Measurements from ENCODE around the gene C9orf72.

The C9orf72 gene

DNA sequence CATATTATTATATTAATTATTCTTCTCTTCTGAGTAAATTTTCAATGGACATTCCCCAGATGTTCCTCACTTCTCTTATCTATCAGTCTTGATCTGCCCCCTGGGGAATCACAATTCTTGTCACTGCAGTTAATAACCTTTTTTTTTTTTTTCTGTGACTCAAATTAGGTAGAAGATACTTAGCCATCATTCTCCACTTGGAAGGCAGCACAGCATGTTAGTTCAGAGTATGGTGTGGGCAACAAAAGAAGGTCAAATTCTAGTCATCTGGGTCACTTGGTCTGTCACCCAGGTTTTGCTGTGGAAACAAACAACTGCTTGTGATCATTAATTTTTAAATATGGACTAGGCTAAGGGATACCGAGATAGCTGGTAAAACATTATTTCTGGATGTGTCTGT is 35.5 kb downstream of the C9orf72 start:
- DNase-seq, result no peak

DNA sequence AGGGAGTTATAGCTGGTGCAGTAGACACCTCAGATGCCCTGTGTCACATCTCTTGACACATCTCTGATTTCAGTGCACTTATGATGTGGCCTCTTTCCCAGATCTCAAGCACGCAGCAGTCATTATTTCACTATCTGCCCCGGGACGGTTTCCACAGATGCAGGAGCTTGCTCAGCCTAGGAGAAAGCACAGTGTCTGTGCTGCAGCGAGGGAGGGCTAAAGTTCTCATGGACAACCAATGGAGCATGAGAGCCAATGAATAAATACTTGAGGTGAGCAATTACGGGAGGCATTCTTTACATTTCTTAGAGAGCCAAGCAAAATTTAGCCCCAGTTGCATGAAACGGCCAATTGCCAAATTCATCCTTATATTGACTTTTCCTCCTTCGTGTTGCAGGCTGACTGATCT is 36.2 kb downstream of the C9orf72 start:
- DNase-seq, result no peak

- no peak for DNase-seq
Measured at GRCh38 chr9:27536168-27536567, 37.1 kb downstream of the C9orf72 start.

DNA sequence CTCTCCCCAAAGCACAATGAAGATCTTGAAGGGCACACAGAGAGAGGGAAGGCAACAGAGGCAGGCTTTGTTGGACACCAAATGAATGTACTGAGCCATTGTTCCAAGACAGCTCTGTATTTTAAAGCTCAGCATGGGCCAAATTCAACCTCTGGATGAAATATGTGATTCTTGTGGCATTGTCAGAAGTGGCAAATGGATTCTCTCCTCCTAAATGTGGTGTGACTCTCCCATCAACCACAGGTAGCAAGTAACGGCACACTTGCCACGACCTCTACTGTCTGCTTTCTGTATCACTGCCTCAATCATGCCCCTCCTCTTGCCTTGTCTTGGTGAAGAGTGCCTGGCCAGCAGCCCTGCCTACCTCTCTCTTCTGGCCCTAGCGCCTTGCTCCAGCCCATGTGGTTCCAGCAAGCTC is 37.6 kb downstream of the C9orf72 start:
- no peak for DNase-seq

GRCh38 chr9:27534658-27535209 is 38.5 kb downstream of the C9orf72 start:
- DNase-seq, result no peak

- no peak for DNase-seq
Measured at GRCh38 chr9:27534131-27534530, 39.1 kb downstream of the C9orf72 start.

- DNase-seq, result no peak
Measured at GRCh38 chr9:27533311-27533710, 40.0 kb downstream of the C9orf72 start.

DNA sequence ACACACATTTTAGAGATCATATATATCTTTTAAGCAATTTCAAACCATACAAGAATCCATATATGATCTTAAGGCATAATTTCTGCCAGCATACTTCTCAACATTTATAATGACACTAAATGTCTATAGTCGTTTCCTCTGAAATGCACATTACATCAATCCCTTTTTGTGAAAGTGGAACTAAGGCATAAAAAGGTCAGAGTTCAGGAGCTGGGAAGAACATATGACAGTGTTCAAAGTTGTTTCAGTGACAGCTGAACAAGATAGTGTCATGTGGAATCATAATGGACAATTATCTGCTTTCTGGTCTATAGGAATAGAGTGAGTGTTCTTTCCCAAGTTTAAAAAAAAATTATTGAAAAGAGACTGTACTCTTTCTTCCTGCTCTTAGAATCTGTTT is 41.2 kb downstream of the C9orf72 start:
- no peak for DNase-seq

DNA sequence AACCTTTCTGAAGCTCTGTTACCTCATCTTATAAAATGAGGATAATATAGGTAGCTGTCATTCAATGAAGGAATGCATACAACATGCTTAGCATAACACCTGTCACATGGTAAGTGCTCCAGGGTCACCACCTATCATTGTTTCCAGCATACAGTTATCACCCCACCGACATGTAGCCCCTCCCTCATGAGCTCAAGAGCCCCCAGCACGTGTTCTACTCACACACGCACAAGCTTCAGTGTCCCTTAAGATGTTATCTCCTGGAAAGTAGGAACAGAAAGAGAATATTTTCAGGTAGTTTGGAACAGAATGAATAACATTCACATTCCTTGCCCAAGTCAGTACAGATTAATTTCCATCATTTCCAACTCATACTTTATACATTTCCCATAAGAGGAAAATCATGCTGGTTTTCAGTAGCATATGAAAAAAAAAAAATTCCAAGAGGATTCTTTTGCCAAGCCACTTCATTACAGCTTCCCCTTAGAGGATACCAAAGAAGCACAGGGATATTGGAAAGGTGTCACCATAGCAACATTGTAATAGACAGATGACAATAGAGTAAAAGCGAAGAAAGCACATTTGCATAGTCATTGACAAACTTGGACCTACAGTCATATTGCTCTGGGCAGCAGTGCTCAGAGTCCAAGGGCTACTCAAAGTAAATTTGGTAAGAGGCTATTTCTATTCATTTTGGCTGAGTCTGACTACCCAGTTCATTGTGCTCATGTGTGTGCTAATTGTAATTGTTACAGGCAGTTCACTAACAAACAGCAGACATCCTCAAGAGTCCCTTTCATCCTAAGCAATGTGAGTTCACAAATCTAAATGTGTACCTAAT is 42.1 kb downstream of the C9orf72 start:
- DNase-seq, result no peak

DNA sequence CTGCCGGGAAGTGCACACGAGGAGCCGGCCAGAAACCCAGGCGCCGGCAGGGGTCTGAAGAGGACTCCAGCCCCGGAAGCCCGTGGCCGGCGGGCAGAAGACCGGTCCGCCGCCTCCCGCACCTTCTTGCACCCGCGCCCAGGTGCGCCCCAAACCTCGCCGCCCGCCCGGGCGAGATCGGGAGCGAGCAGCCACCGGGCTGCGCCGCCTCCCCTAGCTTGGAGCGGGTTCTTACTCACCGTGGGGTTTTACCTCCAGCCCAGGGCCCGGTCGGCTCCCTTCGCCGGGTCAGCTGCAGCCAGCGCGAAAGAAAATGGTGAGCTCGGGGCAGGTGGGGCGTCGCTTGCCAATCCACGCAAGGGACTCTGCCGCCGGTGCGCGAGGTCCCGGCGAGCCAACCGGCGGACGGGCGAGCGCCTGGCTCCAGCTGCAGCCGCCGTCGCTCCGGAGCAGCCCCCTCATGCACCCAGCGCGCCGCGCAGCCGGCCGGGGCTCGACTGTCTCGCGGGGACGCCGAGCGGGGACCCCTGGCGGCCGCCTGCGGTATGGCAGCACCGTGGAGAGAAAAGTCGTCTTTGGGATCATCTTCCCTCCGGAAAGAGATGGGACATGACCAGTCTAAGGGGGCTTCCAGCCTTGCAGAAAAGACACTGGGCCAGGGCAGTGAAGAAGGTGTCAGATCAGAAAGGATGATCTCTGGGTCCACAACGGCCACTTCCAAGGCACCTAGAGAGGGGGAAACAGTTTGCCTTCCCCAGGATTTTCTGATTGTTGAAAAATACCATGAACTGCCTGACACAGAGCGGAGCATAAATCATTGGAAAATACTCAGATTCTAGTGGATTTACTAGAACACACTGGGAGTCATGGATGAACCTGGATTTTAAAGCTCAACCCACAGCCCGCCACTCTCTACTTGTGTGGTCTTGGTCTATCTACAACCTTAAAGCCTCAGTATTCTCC is 43.7 kb downstream of the C9orf72 start, which contains the start of gene MOB3B:
MOB3B (minus strand) TSS at position 499 of the 963 bp plus-strand sequence. CDS start 74,264 bp downstream, outside the sequence.
- peak; percentile 64 for DNase-seq

DNA sequence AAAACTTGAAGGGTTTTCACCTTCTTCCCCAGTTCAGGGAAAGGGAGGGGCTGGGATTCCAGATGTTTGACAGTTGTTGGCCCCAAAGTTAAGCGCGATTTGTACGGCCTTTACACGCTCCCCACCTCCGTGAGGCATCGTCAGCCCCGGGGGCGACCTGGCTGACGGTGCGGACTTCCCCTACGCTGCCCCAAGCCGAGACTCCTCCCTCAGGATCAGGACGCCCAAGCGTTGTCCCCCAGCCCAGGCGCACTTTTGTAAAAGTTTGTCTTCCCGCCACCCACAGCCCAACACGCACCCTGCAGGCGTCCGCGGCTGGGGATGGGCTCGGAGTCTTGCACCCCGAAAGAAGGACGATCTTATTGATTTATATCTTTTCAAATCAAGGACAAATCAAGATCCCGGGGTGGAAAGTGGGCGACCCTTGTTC is 44.4 kb downstream of the C9orf72 start:
- DNase-seq, result peak; percentile 22

GRCh38 chr9:27528076-27528885 is 45.0 kb downstream of the C9orf72 start:
- DNase-seq, result peak; percentile 52

DNA sequence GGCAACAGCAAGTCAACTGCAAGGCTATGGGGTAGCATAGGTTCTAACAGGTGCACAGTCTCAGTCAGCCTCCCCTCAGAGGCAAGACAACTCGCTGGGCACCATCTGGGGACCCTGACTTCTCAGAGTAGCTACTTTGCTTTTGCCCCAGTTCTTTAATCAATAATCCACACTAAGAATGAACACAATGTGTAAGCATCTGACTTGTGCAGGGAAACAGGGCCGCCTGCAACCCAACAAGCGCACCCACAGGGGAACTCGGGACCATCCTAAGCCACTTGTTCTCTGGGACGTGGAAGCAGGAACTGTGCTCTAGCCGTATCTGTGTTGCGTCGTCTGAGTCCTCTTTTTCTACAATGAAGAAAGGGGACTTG is 45.6 kb downstream of the C9orf72 start:
- DNase-seq, result no peak

DNA sequence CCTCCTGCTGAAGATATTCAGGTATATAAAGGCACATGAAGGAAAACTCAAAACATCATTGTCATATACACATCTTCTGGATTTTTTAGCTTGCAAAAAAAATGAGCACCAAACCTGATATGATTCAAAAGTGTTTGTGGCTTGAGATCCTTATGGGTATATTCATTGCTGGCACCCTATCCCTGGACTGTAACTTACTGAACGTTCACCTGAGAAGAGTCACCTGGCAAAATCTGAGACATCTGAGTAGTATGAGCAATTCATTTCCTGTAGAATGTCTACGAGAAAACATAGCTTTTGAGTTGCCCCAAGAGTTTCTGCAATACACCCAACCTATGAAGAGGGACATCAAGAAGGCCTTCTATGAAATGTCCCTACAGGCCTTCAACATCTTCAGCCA is 49.0 kb downstream of the C9orf72 start, which contains the start of gene IFNK:
IFNK (plus strand) TSS at position 55 of the 400 bp plus-strand sequence; CDS start at position 102, 47 bp downstream.
- no peak for DNase-seq

DNA sequence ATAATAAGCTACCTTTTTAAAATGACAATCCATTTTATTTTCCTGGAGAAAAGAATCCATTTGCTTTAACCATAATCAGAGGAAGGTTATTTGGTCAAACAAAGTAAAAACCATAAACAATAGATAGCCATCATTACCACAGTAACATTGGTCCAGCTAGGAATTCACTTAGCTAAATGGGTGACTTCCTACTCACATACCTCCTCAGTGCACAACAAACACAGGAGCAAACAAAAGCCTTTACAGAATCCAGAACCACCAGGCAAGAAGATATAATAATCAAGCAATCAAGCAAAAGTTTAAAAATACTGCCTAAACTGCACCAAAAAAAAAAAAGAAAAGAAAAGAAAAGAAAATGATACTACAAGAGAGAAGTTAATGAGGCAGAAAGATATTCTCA is 50.1 kb downstream of the C9orf72 start:
- DNase-seq, result no peak

- DNase-seq, result no peak
Measured at GRCh38 chr9:27520986-27521385, 52.3 kb downstream of the C9orf72 start.

DNA sequence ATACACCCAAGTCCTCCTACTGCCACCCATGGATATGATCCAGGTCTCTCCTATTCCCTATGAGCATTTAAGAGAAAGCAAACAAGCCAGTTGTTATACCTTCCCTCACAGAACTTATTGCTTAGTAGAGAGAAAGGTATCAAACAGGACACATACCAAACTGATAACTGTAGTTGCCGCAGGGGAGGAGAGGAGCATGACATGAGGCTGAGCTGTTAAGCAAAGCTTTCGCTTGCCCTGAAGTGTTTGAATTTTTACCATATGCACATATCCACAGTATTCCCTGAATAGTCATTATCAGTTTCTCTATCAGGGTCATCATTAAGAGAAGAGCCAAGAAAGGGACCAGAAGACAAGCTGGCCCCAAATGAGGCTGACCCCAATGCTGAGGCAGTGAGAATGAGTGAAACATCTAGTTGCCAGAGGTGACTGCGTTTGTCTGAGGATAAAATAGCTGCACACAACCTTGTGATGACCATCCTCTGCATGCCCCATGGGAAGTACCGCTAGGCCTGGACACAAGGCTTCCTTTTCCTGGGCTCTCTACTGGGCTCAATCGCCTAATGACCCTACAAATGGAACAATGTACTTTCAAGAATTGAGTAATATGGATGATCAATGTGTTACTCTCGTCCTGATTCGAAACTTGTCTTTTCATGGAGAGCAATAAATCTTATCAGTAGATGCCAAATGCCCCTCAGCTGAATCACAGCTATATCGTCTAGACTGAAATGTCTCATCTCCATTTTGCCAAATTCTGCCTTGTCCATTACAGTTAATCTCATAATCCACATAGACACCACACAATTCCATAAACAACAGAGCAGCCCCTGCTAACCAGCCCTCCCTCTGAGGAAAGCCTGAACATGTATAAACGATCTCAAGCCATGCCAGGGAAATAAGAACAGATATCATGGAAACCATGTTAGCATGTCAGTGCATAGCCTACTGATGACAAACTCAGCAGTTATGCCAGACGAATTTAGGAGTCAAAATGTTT is 53.5 kb downstream of the C9orf72 start:
- peak; percentile 59 for DNase-seq

DNA sequence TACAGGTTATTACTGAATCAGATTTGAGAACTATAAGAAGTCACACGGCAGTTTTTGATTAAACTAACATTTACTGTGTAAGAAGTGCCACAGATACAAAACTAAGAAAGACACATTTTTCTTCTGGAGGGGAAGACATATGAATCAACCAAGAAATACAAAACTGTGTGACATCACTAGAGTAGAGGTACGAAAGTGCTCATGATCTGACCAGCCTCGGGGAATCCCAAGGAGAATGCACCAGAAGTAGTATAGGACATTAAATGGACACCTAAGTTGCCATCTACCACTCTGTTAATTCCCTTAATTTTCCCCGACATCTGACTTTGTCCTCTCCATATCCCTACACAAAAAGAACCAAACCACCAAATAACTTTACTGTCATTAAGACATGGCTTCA is 54.5 kb downstream of the C9orf72 start:
- no peak for DNase-seq

DNA sequence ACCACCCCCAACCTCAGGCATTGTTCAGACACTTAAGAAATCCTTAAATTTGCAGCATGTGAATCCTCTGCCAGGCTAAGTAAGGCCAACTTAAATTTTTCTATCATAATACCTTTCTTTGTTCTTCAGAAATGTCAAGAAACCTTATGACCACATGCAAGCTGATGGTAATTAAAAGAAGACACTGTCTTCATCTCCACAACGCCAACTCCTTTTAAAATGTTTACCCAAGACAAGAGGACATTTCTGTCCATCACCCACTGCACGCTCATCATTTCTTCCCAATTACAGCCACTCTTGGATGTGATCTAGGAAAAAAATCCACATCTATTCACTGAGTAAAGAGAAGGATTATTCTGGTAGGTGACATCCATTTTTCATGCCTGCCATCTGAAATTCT is 55.3 kb downstream of the C9orf72 start:
- no peak for DNase-seq

- no peak for DNase-seq
Measured at GRCh38 chr9:27514551-27514950, 58.7 kb downstream of the C9orf72 start.

- no peak for DNase-seq
Measured at GRCh38 chr9:27511771-27512170, 61.5 kb downstream of the C9orf72 start.

Data from EL (cell line).